ELR (cell line): ENCODE results near the gene RPRD1A.
A peak's percentile ranks its signal among the peaks of the same experiment; 100 is the strongest.
"Not testable (repeated sequence)": the region's sequence is repeated elsewhere in the genome, so short reads cannot be mapped to it uniquely, and the experiment has no call there.

Experiments used
- DNase-seq: peaks from one replicate; pipeline ENCODE4 v3.0.0-alpha.2; 2015; ENCODE audit warnings: low read depth

RPRD1A gene

DNA sequence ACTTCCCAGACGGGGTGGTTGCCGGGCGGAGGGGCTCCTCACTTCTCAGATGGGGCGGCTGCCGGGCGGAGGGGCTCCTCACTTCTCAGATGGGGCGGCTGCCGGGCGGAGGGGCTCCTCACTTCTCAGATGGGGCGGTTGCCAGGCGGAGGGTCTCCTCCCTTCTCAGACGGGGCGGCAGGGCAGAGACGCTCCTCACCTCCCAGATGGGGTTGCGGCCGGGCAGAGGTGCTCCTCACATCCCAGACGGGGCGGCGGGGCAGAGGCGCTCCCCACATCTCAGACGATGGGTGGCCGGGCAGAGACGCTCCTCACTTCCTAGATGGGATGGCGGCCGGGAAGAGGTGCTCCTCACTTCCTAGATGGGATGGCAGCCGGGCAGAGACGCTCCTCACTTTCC lies 10.4 kb upstream of the RPRD1A start:
- not testable (repeated sequence) for DNase-seq

DNA sequence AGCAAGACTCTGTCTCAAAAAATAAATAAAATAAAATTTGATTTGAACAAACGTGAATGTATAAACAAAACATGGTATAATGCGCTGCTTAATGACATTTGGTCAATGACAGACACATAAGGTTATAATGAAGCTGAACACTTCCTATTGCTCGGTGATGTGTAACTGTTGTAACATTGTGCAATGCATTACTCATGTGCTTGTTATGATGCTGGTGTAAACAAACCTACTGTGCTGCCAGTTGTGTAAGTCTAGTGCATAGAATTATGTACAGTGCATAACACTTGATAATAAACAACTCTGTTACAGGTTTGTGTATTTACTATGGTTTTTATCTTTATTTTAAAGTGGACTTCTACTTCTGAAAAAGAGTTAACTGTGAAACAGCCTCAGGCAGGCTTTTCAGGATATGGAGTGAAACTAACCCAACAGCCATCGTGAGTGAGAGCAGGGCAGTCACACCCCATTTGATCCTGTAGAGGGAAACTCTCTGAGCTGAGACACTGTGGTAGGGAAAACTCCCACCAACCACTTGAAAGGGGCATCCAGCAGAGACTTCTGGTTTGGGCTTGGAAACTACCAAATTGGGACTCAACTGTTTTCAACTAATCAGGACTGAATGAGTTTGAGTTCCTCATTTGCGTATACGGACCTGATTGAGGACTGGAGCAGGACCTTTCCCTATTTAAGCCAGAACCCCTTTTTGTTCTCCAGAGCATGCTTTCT lies 8.7 kb upstream of the RPRD1A start:
- peak; percentile 90 for DNase-seq

DNA sequence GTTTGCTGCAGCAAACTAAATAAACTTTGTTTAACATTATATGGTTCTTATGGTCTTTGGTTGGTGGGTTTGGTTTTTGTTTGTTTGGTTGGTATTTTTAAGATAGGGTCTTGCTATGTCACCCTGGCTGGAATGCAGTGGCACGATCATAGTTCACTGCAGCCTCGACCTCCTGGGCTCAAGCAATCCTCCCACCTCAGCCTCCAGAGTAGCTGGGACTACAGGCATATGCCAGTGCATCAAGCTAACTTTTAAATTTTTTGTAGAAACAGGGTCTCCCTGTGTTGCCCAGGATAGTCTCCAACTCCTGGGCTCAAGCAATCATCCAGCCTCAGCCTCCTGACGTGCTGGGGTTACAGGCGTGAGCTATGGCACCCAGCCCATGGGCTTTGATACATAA lies 7.1 kb upstream of the RPRD1A start:
- DNase-seq: no peak

GRCh38 chr18:36073676-36074075 lies 6.3 kb upstream of the RPRD1A start:
- DNase-seq: no peak

DNA sequence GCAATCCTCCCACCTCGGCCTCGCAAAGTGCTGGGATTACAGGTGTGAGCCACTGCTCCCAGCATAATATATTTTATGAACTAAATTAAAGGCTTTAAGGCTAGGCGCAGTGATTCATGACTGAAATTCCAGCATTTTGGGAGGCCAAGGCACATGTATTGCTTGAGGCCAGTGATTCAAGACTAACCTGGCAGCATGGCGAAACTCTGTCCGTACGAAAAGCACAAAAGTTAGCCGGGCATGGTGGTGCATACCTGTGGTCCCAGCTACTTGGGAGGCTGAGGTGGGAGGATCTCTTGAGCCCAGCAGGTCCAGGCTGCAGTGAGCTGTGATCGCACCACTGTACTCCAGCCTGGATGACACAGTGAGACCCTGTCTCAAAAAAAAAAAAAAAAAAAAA lies 5.0 kb upstream of the RPRD1A start:
- not testable (repeated sequence) for DNase-seq

DNA sequence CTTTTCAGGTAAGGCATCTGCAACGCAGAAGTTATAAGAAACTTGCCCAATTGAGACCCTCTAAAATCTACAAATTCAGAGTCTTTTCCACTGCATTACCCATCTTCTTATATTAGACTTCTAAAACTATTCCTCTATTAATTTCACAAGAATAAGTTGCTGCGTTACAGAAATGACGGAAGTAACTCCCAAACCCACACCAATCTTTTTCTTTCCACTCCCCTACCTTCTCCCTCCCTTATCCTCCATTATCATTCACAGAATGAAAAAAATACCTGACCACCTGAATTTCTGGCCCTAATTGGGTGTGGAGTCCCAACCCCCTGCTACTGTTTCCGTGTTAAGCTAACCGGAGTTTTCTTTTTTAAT lies 689 bp downstream of the RPRD1A start:
- DNase-seq: peak; percentile 16

DNA sequence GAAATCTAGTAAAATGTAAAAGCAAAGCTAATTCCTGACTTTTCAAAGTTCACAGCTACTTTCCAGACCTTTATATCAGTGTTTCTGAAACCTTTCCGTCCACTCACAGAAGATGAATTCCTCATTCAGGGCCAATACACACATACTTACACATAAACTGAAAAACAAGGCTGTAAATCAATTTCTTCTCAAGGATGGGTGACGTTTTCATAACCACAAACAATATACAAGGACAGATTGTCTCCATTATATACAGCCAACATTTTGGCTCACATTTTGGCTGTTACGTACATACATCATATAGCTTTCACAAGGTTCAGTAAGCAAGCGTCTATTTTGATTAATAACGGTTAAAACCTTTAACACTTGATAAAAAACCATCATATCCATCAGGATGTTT lies 1.4 kb downstream of the RPRD1A start:
- DNase-seq: peak; percentile 45

GRCh38 chr18:36064809-36065079 lies 2.6 kb downstream of the RPRD1A start:
- not testable (repeated sequence) for DNase-seq

DNA sequence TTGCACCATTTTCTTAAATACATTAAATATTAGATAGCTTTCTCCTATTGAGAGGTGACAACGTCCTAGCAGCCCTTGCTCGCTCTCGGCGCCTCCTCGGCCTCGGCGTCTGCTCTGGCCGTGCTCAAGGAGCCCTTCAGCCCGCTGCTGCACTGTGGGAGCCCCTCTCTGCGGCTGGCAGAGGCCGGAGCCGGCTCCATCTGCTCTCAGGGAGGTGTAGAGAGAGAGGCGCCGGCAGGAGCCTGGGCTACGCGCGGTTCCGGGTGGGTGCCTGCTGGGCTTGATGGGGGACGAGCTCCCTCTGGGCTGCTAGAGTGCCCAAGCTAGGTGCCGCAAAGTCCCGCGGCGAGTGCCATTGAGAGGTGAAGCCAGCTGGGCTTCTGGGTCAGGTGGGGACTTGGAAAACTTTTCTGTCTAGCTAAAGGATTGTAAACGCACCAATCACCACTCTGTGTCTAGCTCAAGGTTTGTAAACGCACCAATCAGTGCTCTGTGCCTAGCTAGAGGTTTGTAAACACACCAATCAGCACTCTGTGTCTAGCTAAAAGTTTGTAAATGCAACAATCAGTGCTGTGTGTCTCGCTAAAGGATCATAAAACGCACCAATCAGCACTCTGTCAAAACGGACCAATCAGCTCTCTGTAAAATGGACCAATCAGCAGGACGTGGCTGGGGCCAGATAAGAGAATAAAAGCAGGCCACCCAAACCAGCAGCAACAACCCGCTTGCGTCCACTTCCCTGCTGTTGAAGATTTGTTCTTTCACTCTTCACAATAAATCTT lies 3.1 kb downstream of the RPRD1A start:
- DNase-seq: no peak

- DNase-seq: no peak
These were observed 8.7 kb downstream of the RPRD1A start for GRCh38 chr18:36058674-36059073.

DNA sequence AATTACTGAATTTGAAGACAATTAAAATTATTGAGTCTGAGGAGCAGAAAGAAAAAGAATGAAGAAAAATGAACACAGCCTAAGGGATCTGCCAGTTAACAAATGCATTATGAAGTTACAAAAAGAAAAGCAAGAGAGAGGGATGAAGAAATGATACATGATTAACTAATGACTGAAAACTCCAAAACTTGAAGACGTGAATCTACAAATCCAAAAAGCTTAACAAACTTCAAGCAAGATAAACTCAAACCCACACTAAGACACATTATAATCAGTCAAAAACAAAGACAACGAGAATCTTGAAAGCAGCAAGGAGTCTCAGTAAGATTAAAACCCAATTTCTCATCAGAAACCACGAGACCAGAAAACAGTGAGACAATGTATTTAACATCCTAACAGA lies 15.6 kb downstream of the RPRD1A start:
- no peak for DNase-seq

DNA sequence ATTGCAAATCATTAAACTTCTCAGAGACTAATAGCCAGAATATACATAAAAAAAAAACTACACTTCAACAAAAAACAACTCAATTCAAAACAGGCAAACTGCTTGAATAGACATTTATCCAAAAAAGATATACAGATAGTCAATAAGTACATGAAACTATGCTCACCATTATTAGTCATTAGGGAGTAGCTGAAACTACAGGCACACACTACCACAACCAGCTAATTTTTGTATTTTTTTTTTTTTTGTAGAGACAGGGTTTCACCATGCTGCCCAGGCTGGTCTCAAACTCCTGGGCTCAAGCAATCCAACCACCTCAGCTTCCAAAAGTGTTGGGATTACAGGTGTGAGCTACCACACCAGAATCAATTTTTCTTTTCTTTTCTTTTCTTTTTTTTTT lies 16.9 kb downstream of the RPRD1A start:
- DNase-seq: no peak

- DNase-seq: no peak
These were observed 19.8 kb downstream of the RPRD1A start for GRCh38 chr18:36047521-36047920.

GRCh38 chr18:36046898-36047297 lies 20.5 kb downstream of the RPRD1A start:
- no peak for DNase-seq

DNA sequence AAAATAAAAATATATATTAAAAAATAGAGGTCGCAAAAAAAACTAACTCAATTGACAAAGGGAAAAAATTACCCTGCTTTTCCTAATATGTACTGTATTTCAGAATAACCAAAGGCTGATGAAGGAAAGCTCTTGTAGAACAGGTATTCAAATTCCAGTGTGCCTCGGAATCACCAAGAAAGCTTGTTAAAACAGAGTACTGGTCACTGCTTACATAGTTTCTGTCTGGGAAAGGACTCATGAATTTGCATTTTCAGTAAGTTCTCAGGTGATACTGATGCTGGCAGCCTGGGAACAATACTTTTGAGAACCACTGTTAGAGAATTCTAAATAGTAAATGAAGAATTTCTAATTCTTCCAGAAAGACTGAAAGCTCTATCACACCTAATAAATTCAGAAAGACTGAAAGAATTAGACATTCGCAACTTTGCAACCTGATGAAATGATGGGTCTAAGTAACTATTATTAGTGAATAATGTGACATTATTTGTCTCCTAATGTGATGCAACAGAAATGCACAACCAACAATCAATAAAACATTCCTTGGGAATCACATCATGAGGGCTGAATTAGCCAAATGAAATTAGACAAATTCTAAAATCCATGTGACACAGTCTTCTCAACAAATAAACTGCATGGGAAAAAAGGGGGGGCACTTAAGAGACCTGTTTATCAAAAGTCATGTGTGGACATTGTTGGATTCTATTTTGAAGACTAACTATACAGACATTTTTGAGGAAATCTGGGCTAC lies 21.9 kb downstream of the RPRD1A start:
- no peak for DNase-seq

DNA sequence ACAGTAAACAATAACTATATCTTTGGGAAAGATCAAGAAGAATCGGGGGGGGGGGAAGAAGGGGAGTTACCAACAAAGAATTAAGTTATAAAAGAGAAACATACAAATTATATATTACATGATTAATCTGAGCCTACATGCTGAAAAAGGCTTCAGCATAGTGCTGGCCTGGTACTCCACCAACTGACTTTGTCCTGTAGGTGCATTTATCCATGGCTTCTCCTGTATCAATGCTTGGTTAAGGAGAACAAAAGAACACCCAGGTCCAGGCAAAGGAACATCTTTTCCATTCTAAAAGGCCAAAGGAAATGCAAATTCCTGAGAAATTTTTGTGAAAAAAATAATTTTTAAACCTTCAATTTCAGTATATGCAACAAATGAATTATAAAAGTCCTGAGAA lies 24.2 kb downstream of the RPRD1A start:
- DNase-seq: no peak

GRCh38 chr18:36041146-36041545 lies 26.2 kb downstream of the RPRD1A start:
- DNase-seq: no peak

DNA sequence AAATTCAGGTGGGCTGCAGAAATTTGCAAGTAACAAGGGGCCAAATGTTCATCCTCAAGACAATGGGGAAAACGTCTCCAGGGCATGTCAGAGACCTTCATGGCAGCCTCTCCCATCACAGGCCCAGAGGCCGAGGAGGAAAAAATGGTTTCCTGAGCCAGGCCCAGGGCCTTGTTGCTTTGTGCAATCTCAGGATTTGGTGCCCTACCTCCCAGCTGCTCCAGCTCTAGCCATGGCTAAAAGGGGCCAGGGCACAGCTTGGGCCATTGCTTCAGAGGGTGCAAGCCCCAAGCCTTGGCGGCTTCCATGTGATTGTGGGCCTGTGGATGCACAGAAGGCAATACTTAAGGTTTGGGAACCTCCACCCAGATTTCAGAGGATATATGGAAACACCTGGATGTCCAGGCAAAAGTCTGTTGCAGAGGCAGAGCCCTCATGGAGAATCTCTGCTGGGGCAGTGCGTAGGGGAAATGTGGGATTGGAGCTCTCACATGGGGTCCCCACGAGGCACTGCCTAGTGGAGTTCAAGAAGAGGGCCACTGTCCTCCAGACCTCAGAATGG lies 29.2 kb downstream of the RPRD1A start:
- no peak for DNase-seq

GRCh38 chr18:36035253-36035652 lies 32.1 kb downstream of the RPRD1A start:
- DNase-seq: no peak

- DNase-seq: no peak
These were observed 33.0 kb downstream of the RPRD1A start for GRCh38 chr18:36034299-36034895.

DNA sequence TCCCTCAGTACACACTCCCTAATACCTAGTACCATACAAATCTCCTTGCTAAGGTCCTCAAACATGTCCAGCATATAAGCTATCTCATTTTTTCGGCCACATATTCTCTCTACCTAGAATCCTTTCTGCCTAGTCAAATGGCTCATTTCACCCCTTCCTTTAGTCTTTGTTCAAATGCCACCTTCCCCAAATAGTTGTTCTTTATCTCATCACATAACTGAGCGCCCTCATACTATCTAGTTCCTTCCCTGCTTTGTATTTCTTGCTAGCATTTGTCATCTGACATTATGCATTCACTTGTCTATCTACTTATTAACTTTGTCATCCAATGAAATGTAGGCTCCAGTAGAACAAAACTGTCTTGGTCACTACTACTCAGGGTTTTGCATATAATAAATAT lies 35.5 kb downstream of the RPRD1A start:
- no peak for DNase-seq

DNA sequence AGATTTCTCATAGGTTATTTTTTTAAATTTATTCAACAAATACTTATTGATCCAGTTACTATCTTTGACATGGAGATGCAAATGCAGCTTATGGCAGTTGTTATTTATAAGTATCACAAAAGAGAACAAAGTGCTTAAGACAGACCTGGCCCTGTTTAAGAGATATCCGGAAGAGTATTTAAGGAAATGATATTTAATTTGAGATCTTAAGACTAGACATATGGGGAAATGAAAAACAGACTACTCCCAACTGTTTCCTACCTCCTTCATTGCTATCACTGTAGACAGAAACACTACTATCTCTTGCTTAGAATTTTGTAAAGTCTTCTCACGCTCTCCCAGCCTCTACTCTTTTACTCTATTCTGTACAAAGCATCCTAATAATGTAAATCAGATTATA lies 36.0 kb downstream of the RPRD1A start:
- DNase-seq: no peak

- DNase-seq: no peak
These were observed 38.5 kb downstream of the RPRD1A start for GRCh38 chr18:36028859-36029258.
